K562 (cell line): ENCODE measurements around the gene ZNF628. TPM values are rescaled to one million over a fixed set of nuclear protein-coding genes. Genes with fewer than 3 reads are reported as not detected.

Source experiments
- ATAC-seq: fragments of 200-7000 bp; cut with Tn5 transposase; 3 replicates; pipeline ENCODE4 v1.9.1; 2020; ENCODE audit warnings: moderate library complexity
- BruUV-seq: library from RNA; stranded (reverse); fragments of 400-500 nt; replicated peaks from 2 replicates; lab custom pipeline; 2021; lab: Mats Ljungman, UMichigan
- CTCF ChIA-PET: fragments of 300-600 bp; formaldehyde crosslinking; extraction: SDS; loops from one replicate; lab custom pipeline; 2021; ENCODE audit warnings: low intra/inter-chr PET ratio; lab: Yijun Ruan, JAX
- POLR2A ChIA-PET: fragments of 300-600, 350-650 bp; sonication (Branson Sonifier 250); formaldehyde crosslinking; extraction: SDS; loops from one replicate; lab custom pipeline; 2021; ENCODE audit warnings: antibody characterized with exemption, inconsistent platforms; lab: Yijun Ruan, JAX
- DNase-seq, 4 experiments: peaks; one replicate each; pipeline versions ENCODE4 v3.0.0 to v3.0.0-alpha.2; 2011 to 2018; ENCODE audit warnings: low spot score in 3 of 4, mixed read lengths in 3 of 4; ENCODE audit errors: extremely low read depth in 1 of 4
- FAIRE-seq: peaks from 2 replicates; lab custom pipeline; 2011; peaks lifted over from hg19 to GRCh38; lab: Jason Lieb, UNC
- H2AFZ ChIP-seq: 2 replicates; pipeline ENCODE4 v1.6.0; 2011; ENCODE audit warnings: low read depth, low read length, control low read depth, inconsistent platforms
- H3K27ac ChIP-seq: fragments of 200-600 bp; 3 replicates; pipeline ENCODE4 v1.8.0; 2011; ENCODE audit warnings: low read depth, mild to moderate bottlenecking, control low read depth, inconsistent platforms, low read length, moderate library complexity, mixed read lengths; ENCODE audit errors: extremely low read depth
- H3K27me3 ChIP-seq, 2 experiments: fragments of 300-600 bp in 1 of 2; 2 replicates in 1 of 2; 3 replicates in 1 of 2; pipeline versions ENCODE4 v1.6.0 to v1.8.0; 2011; ENCODE audit warnings: inconsistent platforms in 2 of 2, low read length in 2 of 2, mild to moderate bottlenecking in 1 of 2, mixed read lengths in 1 of 2, moderate library complexity in 1 of 2; ENCODE audit not compliant: control insufficient read depth in 2 of 2, insufficient read depth in 2 of 2
- H3K36me3 ChIP-seq: fragments of 300-600 bp; 3 replicates; pipeline ENCODE4 v1.8.0; 2011; ENCODE audit warnings: mild to moderate bottlenecking, low read length, inconsistent platforms; ENCODE audit not compliant: control insufficient read depth, insufficient read depth
- H3K4me1 ChIP-seq, 2 experiments: fragments of 200-600 bp in 1 of 2; replicated peaks in 1 of 2; 2 replicates in 1 of 2; 3 replicates in 1 of 2; pipeline versions ENCODE4 v1.5.1 to v1.8.0; 2011; ENCODE audit warnings: inconsistent platforms in 2 of 2, low read length in 2 of 2, mild to moderate bottlenecking in 1 of 2, mixed read lengths in 1 of 2, moderate library complexity in 1 of 2; ENCODE audit not compliant: control insufficient read depth in 2 of 2, insufficient read depth in 2 of 2
- H3K4me2 ChIP-seq: 2 replicates; pipeline ENCODE4 v1.6.1; 2011; ENCODE audit warnings: low read length, control low read depth, inconsistent platforms, mixed read lengths; ENCODE audit not compliant: insufficient read depth
- H3K4me3 ChIP-seq: fragments of 200-600 bp; sonication (generic), shearing (Covaris generic); 2 replicates; pipeline ENCODE4 v1.5.1; 2016; ENCODE audit warnings: control low read depth, inconsistent platforms
- H3K79me2 ChIP-seq: fragments of 200-600 bp; 3 replicates; pipeline ENCODE4 v1.8.0; 2011; ENCODE audit warnings: low read length, inconsistent platforms; ENCODE audit not compliant: control insufficient read depth, insufficient read depth
- H3K9ac ChIP-seq, 2 experiments: 2 replicates each; pipeline versions ENCODE4 v1.6.0 to v1.6.1; 2011; ENCODE audit warnings: low read depth in 2 of 2, low read length in 2 of 2, control low read depth in 1 of 2, inconsistent platforms in 1 of 2, mild to moderate bottlenecking in 1 of 2, mixed read lengths in 1 of 2; ENCODE audit not compliant: insufficient read depth in 1 of 2
- H3K9me1 ChIP-seq: one replicate; pipeline ENCODE4 v1.6.0; 2011; ENCODE audit warnings: inconsistent platforms, mild to moderate bottlenecking, low read length, moderate library complexity; ENCODE audit not compliant: control insufficient read depth, insufficient read depth
- H3K9me3 ChIP-seq: replicated peaks from 2 replicates; pipeline ENCODE4 v1.5.1; 2011; ENCODE audit warnings: low read depth, low read length, inconsistent platforms; ENCODE audit not compliant: control insufficient read depth, insufficient read depth
- H4K20me1 ChIP-seq: replicated peaks from 2 replicates; pipeline ENCODE4 v1.6.1; 2011; ENCODE audit warnings: low read length, inconsistent platforms, mixed read lengths; ENCODE audit not compliant: control insufficient read depth, insufficient read depth
- EHMT2 ChIP-seq: fragments of 450-650 bp; IDR thresholded peaks from 2 replicates; pipeline ENCODE4 v1.6.1; 2018; ENCODE audit warnings: antibody characterized with exemption
- EWSR1 ChIP-seq: fragments of 450-650 bp; IDR thresholded peaks from 2 replicates; pipeline ENCODE4 v1.6.1; 2018; ENCODE audit warnings: borderline replicate concordance, mild to moderate bottlenecking, low read depth, moderate library complexity; ENCODE audit not compliant: partially characterized antibody
- PCBP1 ChIP-seq: fragments of 200-400 bp; formaldehyde crosslinking; IDR thresholded peaks from 2 replicates; pipeline ENCODE4 v1.6.1; 2018; ENCODE audit warnings: mild to moderate bottlenecking, low read depth, low read length; ENCODE audit not compliant: poor library complexity, severe bottlenecking
- PRDM10 ChIP-seq: fragments of 450-650 bp; IDR thresholded peaks from 2 replicates; pipeline ENCODE4 v1.6.1; 2018; ENCODE audit not compliant: partially characterized antibody
- U2AF2 ChIP-seq: fragments of 200-400 bp; formaldehyde crosslinking; optimal IDR thresholded peaks from 2 replicates; pipeline ENCODE3; 2017; ENCODE audit warnings: low read depth, mild to moderate bottlenecking, low read length
- ZBTB40 ChIP-seq, 2 experiments: fragments of 450-650 bp in 1 of 2; sonication (generic) in 1 of 2; formaldehyde crosslinking in 1 of 2; IDR thresholded peaks; 2 replicates each; pipeline versions ENCODE4 v1.7.1 to v1.9.0; 2016 to 2022; ENCODE audit warnings: inconsistent platforms in 1 of 2, mild to moderate bottlenecking in 1 of 2, missing genetic modification reagents in 1 of 2
- ZNF23 ChIP-seq: fragments of 250-450 bp; sonication (Bioruptor Pico); IDR thresholded peaks from 2 replicates; pipeline ENCODE4 v1.4.0; 2020; ENCODE audit warnings: mild to moderate bottlenecking
- ZNF584 ChIP-seq: fragments of 200-800 bp; sonication (Bioruptor generic); IDR thresholded peaks from 2 replicates; pipeline ENCODE4 v1.6.1; 2016; ENCODE audit warnings: low read depth, mild to moderate bottlenecking, missing genetic modification characterization, missing compliant biosample characterization
- WGBS: fragments of 100-300 bp; shearing (Covaris generic); methylation state at CpG from one replicate; pipeline ENCODE4 v1.1.6; 2016; ENCODE audit warnings: low coverage, mixed read lengths; ENCODE audit not compliant: insufficient coverage; ENCODE audit errors: missing lambda C conversion rate; 5-methylcytosine and 5-hydroxymethylcytosine counted together
- in situ Hi-C: fragments of 300-500 bp; cut with MboI; formaldehyde crosslinking; loops from 4 replicates; pipeline ENCODE4 v1.15.0; 2018; ENCODE audit warnings: inconsistent platforms, mixed read lengths
- intact Hi-C: fragments of 100-400 bp; cut with micrococcal nuclease; formaldehyde crosslinking; loops from 2 replicates; pipeline ENCODE4 v1.14.2; 2022
- polyA plus RNA-seq, 8 experiments: library from polyadenylated mRNA; depleted of rRNA in 4 of 8; stranded (reverse) in 5 of 8; unstranded in 3 of 8; fragments of >200 nt; fragmentation: Nextera tagmentation in 2 of 8; fragmentation: Illumina TruSeq in 1 of 8; extraction: Ambion mirVana in 2 of 8; extraction: Trizol in 1 of 8; gene quantifications; 2 replicates each; pipeline versions ENCODE4 v1.2.1 to v1.2.3, GENCODE V29; 2011 to 2014; ENCODE audit warnings: inconsistent platforms in 1 of 8, missing spikeins in 1 of 8
- total RNA-seq, 7 experiments: library from RNA; depleted of rRNA in 6 of 7; stranded (reverse); fragments of >200 nt in 6 of 7; fragmentation: Illumina TruSeq in 2 of 7; extraction: Trizol in 2 of 7; gene quantifications; 2 replicates each; pipeline versions ENCODE4 v1.2.1 to v1.2.3, GENCODE V29; 2011 to 2021; ENCODE audit warnings: low replicate concordance in 1 of 7

The ZNF628 gene
- total and polyA plus RNA-seq, 9 of the 15 experiments (the other 6 are each of a cell fraction or from before 2014, with no cell fraction given): 0.13 to 13.6 (median 2.2) TPM; not detected in 3

- no peaks in the 10 kb centered on the region; the same call in 1 of the 2 replicates for H3K9me3 ChIP-seq
- ATAC-seq (no peak), FAIRE-seq (no peak), DNase-seq (no peak)
- no peak overlapping the region for H3K27ac ChIP-seq
- intact Hi-C loops: loop anchor here (2.0 to 10.0 kb wide), 2 partner anchors 37 to 349 kb away; partner anchors contain the start of gene TNNI3
- CTCF ChIA-PET: interaction anchor here (0.6 to 1.3 kb wide), 6 partner anchors 51 to 364 kb away, joined by 3 to 6 read pairs (median 3); no protein-coding TSS in a partner anchor
- no peaks in the 10 kb centered on the region for H3K9me1 ChIP-seq
- peak overlapping the region; percentile 97 for H2AFZ ChIP-seq
- H3K4me2 ChIP-seq: peak overlapping the region; percentile 43
- in situ Hi-C loops: no loop called here
- H3K9ac ChIP-seq: peak overlapping the region in 1 of 2 experiments; percentile 55; a peak in 2 of 4 replicates
- H3K27me3 ChIP-seq: peaks cover 0 to 3% of the 10 kb centered on the region in 2 experiments; a peak in 1 of 5 replicates
- POLR2A ChIA-PET: interaction anchor here (0.6 to 1.9 kb wide), 14 partner anchors 10 to 249 kb away, joined by 3 to 11 read pairs (median 3); partner anchors contain the start of gene UBE2S
- whole genome bisulfite sequencing: 25% methylated on average over 13 of the region's 13 CpGs
- H3K79me2 ChIP-seq: no peaks in the 10 kb centered on the region
- H3K4me1 ChIP-seq: peaks cover 12 to 29% of the 10 kb centered on the region in 2 experiments
- H3K36me3 ChIP-seq: no peaks in the 10 kb centered on the region
- no TSS peak for BruUV-seq
- H4K20me1 ChIP-seq: no peaks in the 10 kb centered on the region; the same call in 1 of the 2 replicates
- H3K4me3 ChIP-seq: peak overlapping the region; percentile 27; the same call in 1 of the 2 replicates
- TF ChIP-seq ZNF23: no peak
- no peak for TF ChIP-seq PRDM10
- TF ChIP-seq PCBP1: no peak
- no peak for TF ChIP-seq ZNF584 (CRISPR knock-in tag)
- no peak for TF ChIP-seq U2AF2
- TF ChIP-seq EHMT2: no peak
- TF ChIP-seq EWSR1: no peak
- no peak for TF ChIP-seq ZBTB40 (IDR thresholded peaks at IDR 0.05)
- no peak for TF ChIP-seq ZBTB40 (CRISPR knock-in tag; IDR thresholded peaks at IDR 0.05)
Observed at GRCh38 chr19:55504252-55504603, 27.8 kb downstream of the ZNF628 start.
